HepG2 (cell line): ENCODE measurements around the gene ACAD11. TPM values are rescaled to one million over a fixed set of nuclear protein-coding genes. Genes with fewer than 3 reads are reported as not detected.
A peak's percentile ranks its signal among the peaks of the same experiment; 100 is the strongest.

Experiments used
- DDIT3 ChIP-seq: sonication (generic); formaldehyde crosslinking; IDR thresholded peaks from 2 replicates; pipeline ENCODE4 v1.4.0; 2020; ENCODE audit warnings: mild to moderate bottlenecking, missing genetic modification reagents
- GATAD2A ChIP-seq: IDR thresholded peaks from 2 replicates; pipeline ENCODE4 v1.6.1; 2016
- HNRNPL ChIP-seq: fragments of 200-400 bp; formaldehyde crosslinking; IDR thresholded peaks from 2 replicates; pipeline ENCODE4 v1.6.1; 2017; ENCODE audit warnings: mild to moderate bottlenecking, low read depth, low read length
- MIER2 ChIP-seq: IDR thresholded peaks from 2 replicates; pipeline ENCODE4 v1.6.1; 2016; ENCODE audit warnings: missing biosample characterization, missing genetic modification reagents
- NFE2L2 ChIP-seq: fragments of 150-350 bp; IDR thresholded peaks from 2 replicates; pipeline ENCODE4 v1.6.1; 2014; ENCODE audit warnings: low read length
- PRDM4 ChIP-seq: sonication (generic); formaldehyde crosslinking; IDR thresholded peaks from 2 replicates; pipeline ENCODE4 v1.9.0; 2021; ENCODE audit warnings: missing genetic modification reagents, borderline replicate concordance
- SAP130 ChIP-seq: IDR thresholded peaks from 2 replicates; pipeline ENCODE4 v1.6.1; 2016; ENCODE audit warnings: low read depth
- SRY ChIP-seq: sonication (generic); formaldehyde crosslinking; IDR thresholded peaks from 2 replicates; pipeline ENCODE4 v1.8.0; 2022; ENCODE audit warnings: mild to moderate bottlenecking, missing genetic modification reagents
- THAP11 ChIP-seq: IDR thresholded peaks from 2 replicates; pipeline ENCODE4 v1.6.1; 2016; ENCODE audit warnings: missing biosample characterization, missing genetic modification reagents
- TOE1 ChIP-seq: sonication (generic); formaldehyde crosslinking; IDR thresholded peaks from 2 replicates; pipeline ENCODE4 v1.4.0; 2020; ENCODE audit warnings: mild to moderate bottlenecking, missing genetic modification reagents
- TP53 ChIP-seq: sonication (generic); formaldehyde crosslinking; conservative IDR thresholded peaks from 2 replicates; pipeline ENCODE4 v1.4.0; 2020; ENCODE audit warnings: missing genetic modification reagents
- ZBTB10 ChIP-seq: sonication (generic); formaldehyde crosslinking; IDR thresholded peaks from 2 replicates; pipeline ENCODE4 v1.4.0; 2020; ENCODE audit warnings: missing genetic modification reagents, borderline replicate concordance
- ZBTB33 ChIP-seq: sonication (generic); formaldehyde crosslinking; IDR thresholded peaks from 2 replicates; pipeline ENCODE4 v1.4.0; 2020; ENCODE audit warnings: missing genetic modification reagents
- ZBTB7A ChIP-seq: sonication (generic); formaldehyde crosslinking; IDR thresholded peaks from 2 replicates; pipeline ENCODE4 v1.8.0; 2022; ENCODE audit warnings: mild to moderate bottlenecking, missing genetic modification reagents
- ZNF234 ChIP-seq: sonication (generic); formaldehyde crosslinking; conservative IDR thresholded peaks from 2 replicates; pipeline ENCODE4 v1.5.1; 2020; ENCODE audit warnings: mild to moderate bottlenecking, missing genetic modification reagents
- ZNF34 ChIP-seq: sonication (generic); formaldehyde crosslinking; IDR thresholded peaks from 2 replicates; pipeline ENCODE4 v1.4.0; 2020; ENCODE audit warnings: mild to moderate bottlenecking, missing genetic modification reagents, borderline replicate concordance
- ZNF414 ChIP-seq: sonication (generic); formaldehyde crosslinking; IDR thresholded peaks from 2 replicates; pipeline ENCODE4 v1.5.0; 2020; ENCODE audit warnings: missing genetic modification reagents
- ZNF7 ChIP-seq: IDR thresholded peaks from 2 replicates; pipeline ENCODE4 v1.6.1; 2016; ENCODE audit warnings: missing biosample characterization, missing genetic modification reagents
- ZNF720 ChIP-seq: sonication (generic); formaldehyde crosslinking; IDR thresholded peaks from 2 replicates; pipeline ENCODE4 v1.4.0; 2020; ENCODE audit warnings: missing genetic modification reagents
- ZNF781 ChIP-seq: sonication (generic); formaldehyde crosslinking; IDR thresholded peaks from 2 replicates; pipeline ENCODE4 v1.5.1; 2020; ENCODE audit warnings: borderline replicate concordance, mild to moderate bottlenecking, missing genetic modification reagents; ENCODE audit errors: not compliant biosample characterization
- ZNF784 ChIP-seq: sonication (generic); formaldehyde crosslinking; IDR thresholded peaks from 2 replicates; pipeline ENCODE4 v1.5.1; 2020; ENCODE audit warnings: missing genetic modification reagents, mild to moderate bottlenecking, borderline replicate concordance
- polyA plus RNA-seq, 8 experiments: library from polyadenylated mRNA; depleted of rRNA in 3 of 8; stranded (reverse) in 7 of 8; unstranded in 1 of 8; fragments of >200 nt; fragmentation: Illumina TruSeq in 4 of 8; extraction: Trizol in 4 of 8; gene quantifications; 2 replicates each; pipeline versions ENCODE4 v1.2.1 to v1.2.3, GENCODE V29; 2011 to 2016; ENCODE audit warnings: low read depth in 4 of 8, missing spikeins in 1 of 8, mixed read lengths in 1 of 8; ENCODE audit not compliant: insufficient read depth in 1 of 8
- total RNA-seq, 5 experiments: library from RNA; depleted of rRNA; stranded (reverse); fragments of >200 nt; fragmentation: Illumina TruSeq; extraction: Trizol; gene quantifications; 2 replicates each; pipeline ENCODE4 v1.2.3, GENCODE V29; 2016; ENCODE audit warnings: low read depth in 1 of 5

The ACAD11 gene
- total and polyA plus RNA-seq, 2 of the 13 experiments (the other 11 are each of a cell fraction or from before 2014, with no cell fraction given), result 30.6 to 56.9 TPM

GRCh38 chr3:132660052-132660810, 622 bp upstream of the ACAD11 start, which contains the start of gene UBA5 (continued):
- TF ChIP-seq ZNF781 (CRISPR knock-in tag) (no peak), HNRNPL (0 out of 2 replicates have a peak, but pooled peaks have one; percentile 46), TOE1 (CRISPR knock-in tag) (no peak), ZNF784 (peak; percentile 65; the same call in 1 of the 2 replicates), ZNF414 (no peak), SRY (CRISPR knock-in tag) (peak; percentile 93), NFE2L2 (no peak), PRDM4 (no peak), TP53 (CRISPR knock-in tag) (no peak; the same call in none of the 2 replicates), DDIT3 (CRISPR knock-in tag) (no peak), GATAD2A (CRISPR knock-in tag) (peak; percentile 12; the same call in 1 of the 2 replicates), ZBTB33 (CRISPR knock-in tag) (no peak), SAP130 (CRISPR knock-in tag) (peak; percentile 62), ZNF34 (CRISPR knock-in tag) (no peak), THAP11 (peak; percentile 78), ZBTB7A (CRISPR knock-in tag) (no peak), ZBTB10 (CRISPR knock-in tag) (peak; percentile 51; the same call in 1 of the 2 replicates), ZNF234 (peak; percentile 52; the same call in 1 of the 2 replicates), MIER2 (CRISPR knock-in tag) (no peak), ZNF720 (CRISPR knock-in tag) (no peak), ZNF7 (CRISPR knock-in tag) (no peak)
